AG04450 (cell line): Measurements from ENCODE around the gene GRIN2C. TPM values are rescaled to one million over a fixed set of nuclear protein-coding genes. Genes with fewer than 3 reads are reported as not detected.

Experiments used
- CTCF ChIA-PET: fragments of 300-600, 350-600 bp; formaldehyde crosslinking; extraction: SDS; loops from one replicate; lab custom pipeline; 2022; ENCODE audit warnings: antibody characterized with exemption, inconsistent platforms; lab: Charles Lee
- POLR2A ChIA-PET: fragments of 350-600 bp; formaldehyde crosslinking; extraction: SDS; loops from one replicate; lab custom pipeline; 2021; ENCODE audit warnings: antibody characterized with exemption, inconsistent platforms; lab: Yijun Ruan, JAX
- DNase-seq: peaks from one replicate; pipeline ENCODE4 v3.0.0-alpha.2; 2011; ENCODE audit warnings: low read depth, low spot score
- H3K27ac ChIP-seq: one replicate; pipeline ENCODE4 v1.5.1; 2012; ENCODE audit warnings: low read depth, low read length, control low read depth
- H3K27me3 ChIP-seq: one replicate; pipeline ENCODE4 v1.6.0; 2012; ENCODE audit warnings: low read length; ENCODE audit not compliant: control insufficient read depth, insufficient read depth
- H3K4me3 ChIP-seq: 2 replicates; pipeline ENCODE4 v1.5.1; 2011; ENCODE audit warnings: mild to moderate bottlenecking, low read depth, low read length, control low read depth
- H3K9me3 ChIP-seq: 2 replicates; pipeline ENCODE4 v1.5.1; 2012; ENCODE audit warnings: low read length; ENCODE audit not compliant: control insufficient read depth, insufficient read depth
- CTCF ChIP-seq: IDR thresholded peaks from 2 replicates; pipeline ENCODE4 v1.5.1; 2011; ENCODE audit warnings: low read depth, low read length, control low read depth, inconsistent platforms
- polyA plus RNA-seq: library from polyadenylated mRNA; depleted of rRNA; stranded (reverse); fragments of >200 nt; gene quantifications from 2 replicates; pipeline ENCODE4 v1.2.3, GENCODE V29; 2011

The GRIN2C gene
- polyA plus RNA-seq, 1 experiment = not detected

- ChIA-PET POLR2A (no interaction called here), CTCF (interaction anchor here (0.6 to 4.5 kb wide), 2 partner anchors 26 to 34 kb away, joined by 3 to 22 read pairs; no protein-coding TSS in a partner anchor)
- Histone ChIP-seq H3K27ac (no peak overlapping the region), H3K27me3 (no peaks in the 10 kb centered on the region), H3K4me3 (no peak overlapping the region), H3K9me3 (no peaks in the 10 kb centered on the region)
- DNase-seq = no peak
- TF ChIP-seq CTCF = no peak
Observed at GRCh38 chr17:74824961-74825627, 34.6 kb downstream of the GRIN2C start.

- Histone ChIP-seq H3K27me3 (no peaks in the 10 kb centered on the region), H3K27ac (no peak overlapping the region), H3K9me3 (no peaks in the 10 kb centered on the region), H3K4me3 (no peak overlapping the region)
- ChIA-PET POLR2A (no interaction called here), CTCF (interaction anchor here (4.5 kb wide), 1 partner anchor 31 kb away, joined by 22 read pairs; no protein-coding TSS in a partner anchor)
- no peak for TF ChIP-seq CTCF
- no peak for DNase-seq
Observed at GRCh38 chr17:74822939-74823367, 36.7 kb downstream of the GRIN2C start.

- ChIA-PET POLR2A (no interaction called here), CTCF (interaction anchor here (4.5 kb wide), 1 partner anchor 31 kb away, joined by 22 read pairs; no protein-coding TSS in a partner anchor)
- DNase-seq = no peak
- TF ChIP-seq CTCF = no peak
- no peak overlapping the region for H3K4me3 ChIP-seq
- H3K27me3 ChIP-seq = no peaks in the 10 kb centered on the region
- H3K9me3 ChIP-seq = no peaks in the 10 kb centered on the region
- H3K27ac ChIP-seq = no peak overlapping the region
Observed at GRCh38 chr17:74822335-74822938, 37.2 kb downstream of the GRIN2C start.

GRCh38 chr17:74821655-74822334 lies 37.9 kb downstream of the GRIN2C start:
- POLR2A ChIA-PET = no interaction called here
- TF ChIP-seq CTCF = no peak
- no peak for DNase-seq
- no peaks in the 10 kb centered on the region for H3K9me3 ChIP-seq
- H3K4me3 ChIP-seq = no peak overlapping the region
- no peaks in the 10 kb centered on the region for H3K27me3 ChIP-seq
- CTCF ChIA-PET = interaction anchor here (0.8 to 4.5 kb wide), 2 partner anchors 30 to 43 kb away, joined by 3 to 22 read pairs; no protein-coding TSS in a partner anchor
- no peak overlapping the region for H3K27ac ChIP-seq
